Osteoblast (primary cell): Measurements from ENCODE around the gene RBM20. TPM values are rescaled to one million over a fixed set of nuclear protein-coding genes. Genes with fewer than 3 reads are reported as not detected.

Source experiments
- DNase-seq: peaks from one replicate; pipeline ENCODE4 v3.0.0; 2011; ENCODE audit warnings: low spot score, mixed read lengths; ENCODE audit not compliant: insufficient read length; ENCODE audit errors: missing footprints
- H2AFZ ChIP-seq: 2 replicates; pipeline ENCODE4 v1.6.0; 2011; ENCODE audit warnings: mild to moderate bottlenecking, low read length
- H3K27ac ChIP-seq: 2 replicates; pipeline ENCODE4 v1.5.1; 2011; ENCODE audit warnings: mild to moderate bottlenecking, low read depth, low read length, moderate library complexity
- H3K27me3 ChIP-seq: 2 replicates; pipeline ENCODE4 v1.6.0; 2012; ENCODE audit warnings: mild to moderate bottlenecking, control low read depth, inconsistent platforms, low read length, moderate library complexity; ENCODE audit not compliant: insufficient read depth
- H3K36me3 ChIP-seq: 2 replicates; pipeline ENCODE4 v1.5.1; 2011; ENCODE audit warnings: mild to moderate bottlenecking, low read length, control low read depth, moderate library complexity; ENCODE audit not compliant: insufficient read depth
- H3K4me1 ChIP-seq: 2 replicates; pipeline ENCODE4 v1.5.1; 2011; ENCODE audit warnings: mild to moderate bottlenecking, low read length, control low read depth, moderate library complexity; ENCODE audit not compliant: insufficient read depth
- H3K4me2 ChIP-seq: 2 replicates; pipeline ENCODE4 v1.6.0; 2011; ENCODE audit warnings: mild to moderate bottlenecking, low read length; ENCODE audit not compliant: insufficient read depth
- H3K4me3 ChIP-seq: fragments of 200-600 bp; sonication (generic); 3 replicates; pipeline ENCODE4 v1.5.1; 2012; ENCODE audit warnings: mild to moderate bottlenecking, low read length, inconsistent platforms; ENCODE audit not compliant: insufficient read depth
- H3K79me2 ChIP-seq: 2 replicates; pipeline ENCODE4 v1.6.0; 2012; ENCODE audit warnings: mild to moderate bottlenecking, low read length, control low read depth, inconsistent platforms; ENCODE audit not compliant: insufficient read depth
- H3K9me3 ChIP-seq: 2 replicates; pipeline ENCODE4 v1.5.1; 2011; ENCODE audit warnings: low read depth, low read length, control low read depth
- H4K20me1 ChIP-seq: 2 replicates; pipeline ENCODE4 v1.6.0; 2012; ENCODE audit warnings: mild to moderate bottlenecking, low read length, control low read depth; ENCODE audit not compliant: insufficient read depth
- total RNA-seq: library from RNA; depleted of rRNA; stranded (reverse); fragments of >200 nt; gene quantifications from 2 replicates; pipeline ENCODE4 v1.2.3, GENCODE V29; 2012
- TF ChIP-seq, protein P1 (sequence below): IDR thresholded peaks from 2 replicates; pipeline ENCODE4 v1.5.1; 2011; ENCODE audit warnings: mild to moderate bottlenecking, low read depth, low read length, moderate library complexity; ENCODE audit errors: extremely low read depth

RBM20 gene
- total RNA-seq, 1 donor = not detected

DNA sequence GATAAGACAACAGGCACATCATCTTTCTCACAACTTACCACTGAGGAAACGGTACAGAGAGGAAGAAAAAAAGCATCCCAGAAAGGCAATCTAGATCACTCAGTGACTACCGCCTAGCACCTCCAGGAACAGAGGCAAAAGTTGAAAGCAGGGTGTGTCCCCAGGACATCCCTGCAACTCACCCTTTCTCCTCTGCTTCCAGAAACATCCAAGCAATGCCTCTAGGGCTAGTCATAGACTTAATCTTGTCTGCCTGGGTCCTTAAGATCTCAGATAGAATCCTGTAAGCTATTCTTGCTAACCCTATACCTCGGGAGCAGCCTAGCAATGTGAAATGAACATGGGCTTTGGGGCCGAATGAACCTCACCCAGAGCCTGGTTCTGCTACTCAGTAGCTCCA, 208.8 kb downstream of the RBM20 start:
- Histone ChIP-seq H3K4me3 (no peak overlapping the region), H3K4me2 (no peak overlapping the region), H4K20me1 (no peaks in the 10 kb centered on the region), H3K36me3 (no peaks in the 10 kb centered on the region), H3K27me3 (peaks cover 3% of the 10 kb centered on the region), H3K9me3 (no peaks in the 10 kb centered on the region), H3K79me2 (no peaks in the 10 kb centered on the region), H2AFZ (no peak overlapping the region), H3K27ac (no peak overlapping the region), H3K4me1 (peaks cover 11% of the 10 kb centered on the region)
- TF ChIP-seq, protein P1, sequence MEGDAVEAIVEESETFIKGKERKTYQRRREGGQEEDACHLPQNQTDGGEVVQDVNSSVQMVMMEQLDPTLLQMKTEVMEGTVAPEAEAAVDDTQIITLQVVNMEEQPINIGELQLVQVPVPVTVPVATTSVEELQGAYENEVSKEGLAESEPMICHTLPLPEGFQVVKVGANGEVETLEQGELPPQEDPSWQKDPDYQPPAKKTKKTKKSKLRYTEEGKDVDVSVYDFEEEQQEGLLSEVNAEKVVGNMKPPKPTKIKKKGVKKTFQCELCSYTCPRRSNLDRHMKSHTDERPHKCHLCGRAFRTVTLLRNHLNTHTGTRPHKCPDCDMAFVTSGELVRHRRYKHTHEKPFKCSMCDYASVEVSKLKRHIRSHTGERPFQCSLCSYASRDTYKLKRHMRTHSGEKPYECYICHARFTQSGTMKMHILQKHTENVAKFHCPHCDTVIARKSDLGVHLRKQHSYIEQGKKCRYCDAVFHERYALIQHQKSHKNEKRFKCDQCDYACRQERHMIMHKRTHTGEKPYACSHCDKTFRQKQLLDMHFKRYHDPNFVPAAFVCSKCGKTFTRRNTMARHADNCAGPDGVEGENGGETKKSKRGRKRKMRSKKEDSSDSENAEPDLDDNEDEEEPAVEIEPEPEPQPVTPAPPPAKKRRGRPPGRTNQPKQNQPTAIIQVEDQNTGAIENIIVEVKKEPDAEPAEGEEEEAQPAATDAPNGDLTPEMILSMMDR = no peak
- DNase-seq = no peak

GRCh38 chr10:110853921-110854605, 209.9 kb downstream of the RBM20 start:
- Histone ChIP-seq H3K4me2 (no peak overlapping the region), H2AFZ (no peak overlapping the region), H3K4me1 (peaks cover 11% of the 10 kb centered on the region), H3K79me2 (no peaks in the 10 kb centered on the region), H3K4me3 (no peak overlapping the region), H3K27ac (no peak overlapping the region), H3K36me3 (no peaks in the 10 kb centered on the region), H3K27me3 (no peaks in the 10 kb centered on the region), H3K9me3 (no peaks in the 10 kb centered on the region), H4K20me1 (no peaks in the 10 kb centered on the region)
- TF ChIP-seq, protein P1 = no peak
- no peak for DNase-seq

GRCh38 chr10:110857265-110858171, 213.4 kb downstream of the RBM20 start:
- H3K27me3 ChIP-seq = no peaks in the 10 kb centered on the region
- no peaks in the 10 kb centered on the region for H3K36me3 ChIP-seq
- no peaks in the 10 kb centered on the region for H4K20me1 ChIP-seq
- H3K9me3 ChIP-seq = no peaks in the 10 kb centered on the region
- H3K4me2 ChIP-seq = no peak overlapping the region
- no peak overlapping the region for H2AFZ ChIP-seq
- no peaks in the 10 kb centered on the region for H3K79me2 ChIP-seq
- no peak overlapping the region for H3K4me3 ChIP-seq
- TF ChIP-seq, protein P1 = no peak
- peaks cover 12% of the 10 kb centered on the region for H3K4me1 ChIP-seq
- no peak overlapping the region for H3K27ac ChIP-seq
- no peak for DNase-seq
